ENCODE data around the gene HTR1E.
"Not testable (repeated sequence)": the region's sequence is repeated elsewhere in the genome, so short reads cannot be mapped to it uniquely, and the experiment has no call there.

DNA sequence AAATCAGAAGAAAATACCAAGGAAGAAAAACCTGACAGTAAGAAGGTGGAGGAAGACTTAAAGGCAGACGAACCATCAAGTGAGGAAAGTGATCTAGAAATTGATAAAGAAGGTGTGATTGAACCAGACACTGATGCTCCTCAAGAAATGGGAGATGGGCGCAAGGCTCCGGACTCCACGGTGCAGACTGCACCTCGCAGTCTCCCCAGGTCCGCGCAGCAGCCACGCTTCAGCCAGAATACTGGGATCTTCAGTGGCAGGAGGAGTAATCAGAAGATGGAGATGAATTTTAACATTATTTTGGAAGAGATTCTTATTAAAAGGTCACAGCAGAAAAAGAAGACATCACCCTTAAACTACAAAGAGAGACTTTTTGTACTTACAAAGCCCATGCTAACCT lies 40.1 kb upstream of the HTR1E start:
- TF ChIP-seq CTCF (IDR thresholded peaks at IDR 0.05; ENCODE audit: low read depth, low read length); EZH2phosphoT487 (IDR thresholded peaks at IDR 0.05; ENCODE audit: low read depth): not testable (repeated sequence)

All from OCI-LY3 (cell line).